Heart right ventricle (tissue), 16 donors: ENCODE measurements around the gene TWIST2. TPM values are rescaled to one million over a fixed set of nuclear protein-coding genes. Genes with fewer than 3 reads are reported as not detected.

Source experiments
- ATAC-seq, 8 donors: fragments of 200-7000 bp; cut with Tn5 transposase; one replicate each; pipeline ENCODE4 v1.9.1; 2020; ENCODE audit warnings: mild to moderate bottlenecking in 8 of 8, moderate library complexity in 8 of 8, moderate number of reproducible peaks in 1 of 8
- DNase-seq, 2 donors: peaks; one replicate each; pipeline ENCODE4 v3.0.0-alpha.2; 2020
- H3K27ac ChIP-seq, 10 donors: fragments of 200-600 bp; sonication (generic) in 2 of 10; one replicate each; pipeline versions ENCODE4 v1.5.0 to v1.8.0; 2020 to 2022; ENCODE audit warnings: mild to moderate bottlenecking in 3 of 10
- H3K27me3 ChIP-seq, 7 donors: fragments of 200-600 bp; one replicate each; pipeline ENCODE4 v1.8.0; 2021 to 2022; ENCODE audit warnings: mild to moderate bottlenecking in 2 of 7
- H3K36me3 ChIP-seq, 9 donors: fragments of 200-600 bp; sonication (generic) in 1 of 9; one replicate each; pipeline versions ENCODE4 v1.5.0 to v1.8.0; 2020 to 2022; ENCODE audit warnings: mild to moderate bottlenecking in 2 of 9
- H3K4me1 ChIP-seq, 9 donors: fragments of 200-600 bp; sonication (generic) in 1 of 9; one replicate each; pipeline versions ENCODE4 v1.5.0 to v1.8.0; 2020 to 2022; ENCODE audit warnings: mild to moderate bottlenecking in 4 of 9
- H3K4me3 ChIP-seq, 10 donors: fragments of 200-600 bp; sonication (generic) in 2 of 10; one replicate each; pipeline versions ENCODE4 v1.5.0 to v1.8.0; 2020 to 2022; ENCODE audit warnings: mild to moderate bottlenecking in 7 of 10, moderate library complexity in 2 of 10
- H3K9me3 ChIP-seq, 11 donors: fragments of 200-600 bp in 10 of 11; sonication (generic) in 2 of 11; one replicate each; pipeline versions ENCODE4 v1.5.0 to v1.8.0; 2013 to 2022; ENCODE audit warnings: mild to moderate bottlenecking in 2 of 11, control low read depth in 1 of 11, moderate library complexity in 1 of 11
- WGBS, 2 donors: extraction: QIAGEN DNeasy Blood & Tissue Kit; methylation state at CpG; one replicate each; pipeline ENCODE4 v1.1.7; 2013; ENCODE audit warnings: inconsistent platforms in 1 of 2; 5-methylcytosine and 5-hydroxymethylcytosine counted together
- intact Hi-C, 10 donors: fragments of 100-400 bp; cut with DNase I; formaldehyde crosslinking; loops; one replicate each; pipeline versions ENCODE4 v1.11.1 to v1.14.2; 2022
- polyA plus RNA-seq, 2 donors: library from polyadenylated mRNA; stranded (reverse); fragments of 200-250 nt; gene quantifications; one replicate each; pipeline ENCODE4 v1.2.3, GENCODE V29; 2013
- total RNA-seq, 10 donors: library from RNA; stranded (reverse); fragmentation: NEBNext Ultra II Directional in 3 of 10; extraction: Animal tissue kit (Norgen Biotek cat#: 25700) in 3 of 10; gene quantifications; one replicate each; pipeline versions ENCODE4 v1.2.1 to v1.2.4, GENCODE V29; 2021 to 2023
- TF ChIP-seq, protein P1 (sequence below), 9 donors: fragments of 200-600 bp; sonication (generic) in 2 of 9; IDR thresholded peaks; one replicate each; pipeline versions ENCODE4 v1.5.0 to v1.8.0; 2021 to 2022; ENCODE audit warnings: antibody characterized with exemption in 9 of 9, mild to moderate bottlenecking in 5 of 9, moderate library complexity in 1 of 9
- donor health status: Arrhythmogenic right ventricular cardiomyopathy.
- donor health status: ischemic (EF 13 %, LVEDD 7.1; RV severe dilation, severe dysfunction).
- donor health status: healthy with polysubstance abuse.
- donor health status: DM: no; HTN: yes; CAD: no.
- donor health status: DM: no; HTN: no; CAD: no.
- donor health status: ischemic (EF 25% LVEDD 6.9; RV normal size, moderate dysfunction).
- donor health status: ischemic (EF 25% LVEDD 5.7; RV mildly dilated, moderate dysfunction).
- donor health status: healthy.
- donor health status: DM: yes; HTN: yes; CAD: no.
- donor health status: Ischemic cardiomyopathy.
- donor health status: ischemic (EF 35%, LVEDD 5.7; RV mildly dilated, moderate dysfunction).
- donor health status: nonischemic (EF 11% LVEDD 7.7; RV severe dilation, severe dysfunction).
- donor health status: DM: yes; HTN: yes; CAD: no.
- donor health status: PGD.
- donor health status: ischemic (EF 29% LVEDD 5.4; RV normal size, mild dysfunction).
- donor health status: nonischemic (EF 23%, LVEDD 6.1; RV moderate dilation, normal function).

TWIST2 gene
- total and polyA plus RNA-seq, 12 donors, result 0.19 to 3.5 (median 1.1) TPM

DNA sequence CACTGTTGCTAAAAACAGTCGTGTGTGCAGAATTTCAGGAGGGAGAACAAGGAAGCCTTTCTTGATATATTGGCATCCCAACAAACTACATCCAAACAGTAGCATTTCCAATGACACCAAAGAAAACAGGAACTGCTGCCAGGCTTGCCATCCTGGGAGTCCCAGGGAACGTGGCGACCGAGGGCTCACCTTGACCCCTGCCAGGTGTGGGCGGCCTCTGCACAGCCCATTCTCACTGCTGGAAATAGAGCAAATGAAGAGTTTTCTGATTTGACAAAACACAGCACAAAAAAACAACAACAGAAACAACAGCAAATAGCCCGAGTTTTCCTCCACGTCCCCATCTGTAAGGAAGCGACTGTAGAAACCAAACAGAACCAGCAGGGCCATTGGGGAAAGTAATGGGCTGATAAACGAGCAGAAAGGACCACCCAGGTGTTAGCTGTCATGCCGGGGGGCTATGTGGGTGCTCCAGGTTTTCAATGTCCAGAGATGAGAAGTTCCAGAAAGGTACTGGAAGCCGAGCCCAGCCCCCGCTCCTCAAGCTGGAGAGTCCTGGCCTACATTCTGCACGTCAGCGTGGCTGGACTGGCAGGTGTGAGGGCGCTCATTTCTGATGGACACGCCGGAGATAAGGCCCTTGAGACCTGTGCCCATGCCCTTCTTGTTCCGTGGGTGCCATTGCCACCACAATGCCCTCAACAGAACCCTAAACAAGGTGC is 80.8 kb downstream of the TWIST2 start:
- peaks cover 0 to 27% (median 4%) of the 10 kb centered on the region in 7 donors for H3K27me3 ChIP-seq
- no peak overlapping the region for H3K4me3 ChIP-seq
- intact Hi-C loops, result no loop called here
- TF ChIP-seq, protein P1, sequence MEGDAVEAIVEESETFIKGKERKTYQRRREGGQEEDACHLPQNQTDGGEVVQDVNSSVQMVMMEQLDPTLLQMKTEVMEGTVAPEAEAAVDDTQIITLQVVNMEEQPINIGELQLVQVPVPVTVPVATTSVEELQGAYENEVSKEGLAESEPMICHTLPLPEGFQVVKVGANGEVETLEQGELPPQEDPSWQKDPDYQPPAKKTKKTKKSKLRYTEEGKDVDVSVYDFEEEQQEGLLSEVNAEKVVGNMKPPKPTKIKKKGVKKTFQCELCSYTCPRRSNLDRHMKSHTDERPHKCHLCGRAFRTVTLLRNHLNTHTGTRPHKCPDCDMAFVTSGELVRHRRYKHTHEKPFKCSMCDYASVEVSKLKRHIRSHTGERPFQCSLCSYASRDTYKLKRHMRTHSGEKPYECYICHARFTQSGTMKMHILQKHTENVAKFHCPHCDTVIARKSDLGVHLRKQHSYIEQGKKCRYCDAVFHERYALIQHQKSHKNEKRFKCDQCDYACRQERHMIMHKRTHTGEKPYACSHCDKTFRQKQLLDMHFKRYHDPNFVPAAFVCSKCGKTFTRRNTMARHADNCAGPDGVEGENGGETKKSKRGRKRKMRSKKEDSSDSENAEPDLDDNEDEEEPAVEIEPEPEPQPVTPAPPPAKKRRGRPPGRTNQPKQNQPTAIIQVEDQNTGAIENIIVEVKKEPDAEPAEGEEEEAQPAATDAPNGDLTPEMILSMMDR (IDR thresholded peaks at IDR 0.05), result no peak
- peaks cover 0 to 9% (median 3%) of the 10 kb centered on the region in 11 donors for H3K9me3 ChIP-seq
- no peaks in the 10 kb centered on the region for H3K36me3 ChIP-seq
- WGBS, 2 donors, result 70 to 74% methylated on average over 18 of the region's 18 CpGs
- peak overlapping the region in 6 of 10 donors; percentile 7 to 58 (median 33) for H3K27ac ChIP-seq
- H3K4me1 ChIP-seq, result peaks cover 0 to 21% (median 7%) of the 10 kb centered on the region in 9 donors
- DNase-seq (no peak), ATAC-seq (peak in 1 of 8 donors; percentile 10)

GRCh38 chr2:238929242-238930081 is 81.6 kb downstream of the TWIST2 start:
- WGBS, 2 donors, result 43 to 54% methylated on average over 12 of the region's 12 CpGs
- Histone ChIP-seq H3K27ac (peak overlapping the region in 7 of 10 donors; percentile 19 to 58 (median 39)), H3K4me3 (no peak overlapping the region), H3K4me1 (peaks cover 0 to 21% (median 7%) of the 10 kb centered on the region in 9 donors), H3K9me3 (peaks cover 0 to 17% (median 5%) of the 10 kb centered on the region in 11 donors), H3K27me3 (peaks cover 0 to 27% (median 4%) of the 10 kb centered on the region in 7 donors), H3K36me3 (no peaks in the 10 kb centered on the region)
- intact Hi-C loops, result no loop called here
- DNase-seq (peak; percentile 32 to 52), ATAC-seq (peak; percentile 57 to 86 (median 74))
- TF ChIP-seq, protein P1 (IDR thresholded peaks at IDR 0.05), result no peak

GRCh38 chr2:238930216-238930615 is 82.3 kb downstream of the TWIST2 start:
- intact Hi-C loops, result no loop called here
- ATAC-seq (no peak), DNase-seq (no peak)
- TF ChIP-seq, protein P1 (IDR thresholded peaks at IDR 0.05), result no peak
- no peaks in the 10 kb centered on the region for H3K36me3 ChIP-seq
- peaks cover 0 to 21% (median 7%) of the 10 kb centered on the region in 9 donors for H3K4me1 ChIP-seq
- no peak overlapping the region for H3K4me3 ChIP-seq
- WGBS, 2 donors, result 82% methylated on average over 6 of the region's 6 CpGs
- peaks cover 0 to 22% (median 5%) of the 10 kb centered on the region in 11 donors for H3K9me3 ChIP-seq
- peaks cover 0 to 26% (median 2%) of the 10 kb centered on the region in 7 donors for H3K27me3 ChIP-seq
- peak overlapping the region in 2 of 10 donors; percentile 39 to 58 for H3K27ac ChIP-seq
